Left kidney (tissue), 2 donors: ENCODE data around the gene SERPINE3. TPM values are rescaled to one million over a fixed set of nuclear protein-coding genes. Genes with fewer than 3 reads are reported as not detected.

Source experiments
- DNase-seq: peaks from one replicate; pipeline ENCODE4 v3.0.0-alpha.2; 2013
- polyA plus RNA-seq: library from polyadenylated mRNA; unstranded; fragments of 120-200 nt; gene quantifications from one replicate; pipeline ENCODE4 v1.2.1, GENCODE V29; 2013; ENCODE audit not compliant: insufficient read length

The SERPINE3 gene
- polyA plus RNA-seq, 1 donor: 0.95 TPM

GRCh38 chr13:51328488-51328887 lies 11.0 kb upstream of the SERPINE3 start:
- no peak for DNase-seq

- DNase-seq: no peak
Observed at GRCh38 chr13:51329606-51330005, 9.9 kb upstream of the SERPINE3 start.

GRCh38 chr13:51330791-51331190 lies 8.7 kb upstream of the SERPINE3 start:
- DNase-seq: no peak

GRCh38 chr13:51331354-51331861 lies 8.1 kb upstream of the SERPINE3 start:
- no peak for DNase-seq

GRCh38 chr13:51332566-51333361 lies 6.7 kb upstream of the SERPINE3 start:
- DNase-seq: no peak

GRCh38 chr13:51333421-51333820 lies 6.1 kb upstream of the SERPINE3 start:
- DNase-seq: no peak

- no peak for DNase-seq
Observed at GRCh38 chr13:51333826-51334225, 5.7 kb upstream of the SERPINE3 start.

- DNase-seq: no peak
Observed at GRCh38 chr13:51336746-51337145, 2.7 kb upstream of the SERPINE3 start.

GRCh38 chr13:51339952-51340732 lies 651 bp downstream of the SERPINE3 start:
- no peak for DNase-seq

GRCh38 chr13:51341232-51341631 lies 1.7 kb downstream of the SERPINE3 start:
- no peak for DNase-seq

GRCh38 chr13:51341791-51342190 lies 2.3 kb downstream of the SERPINE3 start:
- no peak for DNase-seq

- no peak for DNase-seq
Observed at GRCh38 chr13:51342706-51343105, 3.2 kb downstream of the SERPINE3 start.

GRCh38 chr13:51343475-51343874 lies 4.0 kb downstream of the SERPINE3 start:
- DNase-seq: no peak

- DNase-seq: no peak
Observed at GRCh38 chr13:51346397-51346796, 6.9 kb downstream of the SERPINE3 start.

GRCh38 chr13:51347099-51347498 lies 7.6 kb downstream of the SERPINE3 start:
- DNase-seq: no peak

- no peak for DNase-seq
Observed at GRCh38 chr13:51348069-51348967, 8.8 kb downstream of the SERPINE3 start.

- DNase-seq: no peak
Observed at GRCh38 chr13:51349016-51349415, 9.5 kb downstream of the SERPINE3 start.

GRCh38 chr13:51355217-51355616 lies 15.7 kb downstream of the SERPINE3 start:
- no peak for DNase-seq

- DNase-seq: no peak
Observed at GRCh38 chr13:51357928-51358595, 18.6 kb downstream of the SERPINE3 start.

- DNase-seq: no peak
Observed at GRCh38 chr13:51359352-51359751, 19.9 kb downstream of the SERPINE3 start.

- DNase-seq: no peak
Observed at GRCh38 chr13:51360489-51360888, 21.0 kb downstream of the SERPINE3 start.

GRCh38 chr13:51361106-51361505 lies 21.6 kb downstream of the SERPINE3 start:
- no peak for DNase-seq
